HUDEP-2 (cell line): ENCODE results near the gene F11.
"Not testable (repeated sequence)": the region's sequence is repeated elsewhere in the genome, so short reads cannot be mapped to it uniquely, and the experiment has no call there.

Experiments used
- DNase-seq, 76 experiments: peaks; one replicate each; lab custom pipeline; 2025; ENCODE audit not compliant: unreplicated experiment in 76 of 76; lab: John Stamatoyannopoulos, UW

Gene F11

GRCh38 chr4:186249785-186250754, 15.9 kb upstream of the F11 start:
- no peak for DNase-seq

- no peak for DNase-seq
Observed at GRCh38 chr4:186250760-186251159, 15.2 kb upstream of the F11 start.

GRCh38 chr4:186255122-186255521, 10.9 kb upstream of the F11 start:
- DNase-seq, result no peak

GRCh38 chr4:186258216-186258811, 7.7 kb upstream of the F11 start:
- no peak for DNase-seq

GRCh38 chr4:186260117-186260503, 5.9 kb upstream of the F11 start:
- no peak for DNase-seq

DNA sequence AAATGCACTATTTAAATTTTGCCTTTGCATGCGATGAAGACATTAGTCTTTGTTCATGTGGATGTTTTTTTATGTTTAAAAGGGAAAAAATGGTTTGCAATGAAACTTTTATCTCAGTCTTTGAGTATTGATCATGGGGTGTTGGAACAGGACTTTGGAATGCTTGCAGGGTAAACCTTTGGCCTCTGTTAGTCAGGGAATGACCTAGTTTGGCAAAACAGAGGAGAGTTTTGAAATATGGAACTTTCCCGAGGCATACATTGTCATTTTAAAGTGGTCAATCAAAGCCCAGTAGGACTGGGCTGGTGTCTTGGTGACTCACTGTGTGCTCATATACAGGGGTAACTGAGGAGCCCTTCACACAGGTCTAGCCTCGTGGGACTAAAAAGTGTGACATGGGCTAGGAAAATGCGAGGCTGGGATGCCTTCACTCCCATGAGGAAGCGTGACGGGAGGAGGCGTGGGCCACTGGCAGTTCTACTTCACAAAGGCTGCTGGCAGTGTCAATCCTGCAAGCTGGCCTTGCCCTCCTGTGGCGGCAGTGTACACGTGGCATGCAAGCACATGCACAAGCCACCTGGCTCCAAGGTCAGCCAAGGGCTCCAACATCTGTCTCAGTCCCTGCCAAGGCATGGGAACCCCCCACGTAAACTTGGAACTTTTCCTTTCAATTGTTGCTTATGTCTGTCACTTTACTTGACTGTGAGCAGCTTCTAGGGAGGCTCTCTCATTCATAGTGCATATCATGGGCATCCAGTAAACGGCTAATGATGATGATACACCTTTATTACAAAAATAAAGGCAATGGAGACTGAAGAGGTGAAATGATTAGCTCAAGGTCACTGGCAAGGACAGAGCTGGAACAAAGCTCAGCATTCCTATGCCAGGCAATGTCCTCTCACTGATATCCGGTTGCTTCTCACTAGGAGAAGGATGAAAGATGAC, 5.2 kb upstream of the F11 start:
- DNase-seq, result no peak

- no peak for DNase-seq
Observed at GRCh38 chr4:186264660-186265059, 1.3 kb upstream of the F11 start.

- DNase-seq, result not testable (repeated sequence)
Observed at GRCh38 chr4:186265250-186265649, 739 bp upstream of the F11 start.

GRCh38 chr4:186266729-186267456, 904 bp downstream of the F11 start:
- DNase-seq, result no peak

GRCh38 chr4:186271081-186271678, 5.2 kb downstream of the F11 start:
- DNase-seq, result no peak

GRCh38 chr4:186272699-186273391, 6.9 kb downstream of the F11 start:
- no peak for DNase-seq

- not testable (repeated sequence) for DNase-seq
Observed at GRCh38 chr4:186273392-186273789, 7.4 kb downstream of the F11 start.

DNA sequence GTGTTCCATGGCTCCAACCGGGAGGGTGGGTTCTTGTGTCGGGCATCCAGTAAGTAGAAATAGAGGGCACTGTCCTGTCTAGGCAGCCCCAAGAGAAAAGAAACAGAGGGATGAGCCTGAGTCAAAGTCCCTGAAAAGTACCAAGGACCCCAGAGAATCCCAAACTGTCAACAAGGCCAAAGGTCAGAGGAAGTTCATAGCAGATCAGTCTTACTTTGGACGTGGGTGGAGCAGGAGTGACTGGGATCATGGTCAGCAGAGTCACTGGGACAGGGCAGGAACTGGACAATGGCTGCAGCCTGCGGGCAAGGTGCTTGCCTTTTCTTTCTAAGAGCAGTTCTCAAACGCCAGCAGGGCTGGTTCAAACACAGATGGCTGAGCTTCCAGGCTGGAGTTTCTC, 17.3 kb downstream of the F11 start:
- DNase-seq, result no peak

- DNase-seq, result no peak
Observed at GRCh38 chr4:186285147-186285546, 19.2 kb downstream of the F11 start.

DNA sequence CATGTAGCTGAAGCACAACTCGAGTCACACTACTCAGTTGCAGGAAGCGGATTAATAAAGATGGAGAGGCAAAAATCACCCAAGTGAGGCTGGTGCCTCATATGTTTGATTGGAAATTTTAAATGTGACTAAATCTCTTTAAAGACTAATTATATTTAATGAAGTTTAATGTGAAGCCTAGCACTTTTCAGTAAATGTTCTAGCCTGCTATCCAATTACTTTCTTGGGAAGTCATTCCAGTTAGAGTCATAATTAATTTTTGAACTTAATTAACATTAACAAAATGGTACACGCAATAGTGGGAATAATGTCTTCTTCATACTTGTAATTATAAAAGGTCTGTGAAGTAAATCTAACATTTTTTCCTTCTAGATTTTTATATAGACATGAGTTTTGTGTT, 20.6 kb downstream of the F11 start:
- DNase-seq, result no peak

DNA sequence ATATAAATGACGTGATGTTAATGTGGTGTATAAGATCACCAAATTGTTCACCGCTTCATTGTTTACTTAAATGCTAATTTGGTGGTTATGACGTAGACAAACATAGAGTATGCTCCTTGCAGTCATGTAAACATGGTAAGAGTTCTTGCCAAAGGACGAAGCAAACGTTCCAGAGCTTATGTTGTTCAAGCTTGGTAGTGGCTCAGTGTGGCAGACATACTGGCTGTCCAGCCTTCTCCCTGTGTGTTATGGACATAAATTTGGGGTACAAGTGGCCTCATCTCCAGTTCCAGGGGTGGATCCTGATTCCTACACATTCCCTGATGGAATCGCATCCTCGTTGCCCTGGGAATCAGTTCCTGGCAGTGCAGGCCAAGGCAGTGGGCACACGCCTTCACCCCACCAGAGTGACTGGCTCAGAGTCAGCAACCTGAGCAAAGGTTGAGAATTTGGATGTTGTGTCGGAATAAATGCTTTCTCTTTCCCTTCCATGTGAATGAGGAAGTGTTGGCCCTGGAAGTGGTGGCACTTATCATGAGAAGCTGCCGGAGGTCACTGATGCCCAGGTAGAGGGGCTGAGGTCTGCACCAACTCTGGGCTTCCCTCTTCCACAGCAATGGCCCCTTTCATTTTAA, 25.4 kb downstream of the F11 start:
- DNase-seq, result no peak

DNA sequence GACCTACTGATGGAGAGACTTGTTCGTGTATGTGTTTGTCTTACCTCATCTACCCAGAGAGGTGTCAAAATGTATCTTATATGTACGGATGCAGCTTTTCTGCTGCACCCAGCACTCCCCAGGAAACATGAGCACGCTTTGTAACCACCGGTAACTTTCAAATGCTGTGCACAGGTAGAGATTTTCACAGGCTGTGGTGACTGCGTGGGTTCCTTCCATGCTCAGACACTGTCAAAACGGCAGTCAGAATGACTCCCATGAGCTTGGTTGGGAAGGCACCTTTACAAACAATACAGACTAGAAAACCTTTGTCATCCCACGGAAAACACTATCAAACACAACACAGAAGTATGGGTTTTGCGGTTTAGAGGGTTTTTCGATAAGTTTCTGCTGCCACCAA, 28.2 kb downstream of the F11 start:
- no peak for DNase-seq

GRCh38 chr4:186296481-186296880, 30.5 kb downstream of the F11 start:
- DNase-seq, result no peak
